GM12878 (cell line): Measurements from ENCODE around the gene GYG2. TPM values are rescaled to one million over a fixed set of nuclear protein-coding genes. Genes with fewer than 3 reads are reported as not detected.

ENCODE experiments used
- ATAC-seq: fragments of 200-7000 bp; cut with Tn5 transposase; 3 replicates; pipeline ENCODE4 v1.9.1; 2020; ENCODE audit warnings: mild to moderate bottlenecking, moderate library complexity
- BruUV-seq: library from RNA; stranded (reverse); fragments of 400-500 nt; replicated peaks from 2 replicates; lab custom pipeline; 2021; lab: Mats Ljungman, UMichigan
- CTCF ChIA-PET: fragments of 300-600 bp; sonication (Branson Sonifier 250); formaldehyde crosslinking; extraction: SDS; loops from one replicate; lab custom pipeline; 2021; ENCODE audit warnings: inconsistent platforms; lab: Yijun Ruan, JAX
- POLR2A ChIA-PET: fragments of 350-600 bp; formaldehyde crosslinking; extraction: SDS; loops from one replicate; lab custom pipeline; 2021; ENCODE audit warnings: inconsistent platforms; lab: Charles Lee
- RAD21 ChIA-PET: fragments of 300-600 bp; sonication (Branson Sonifier 250); formaldehyde crosslinking; loops from one replicate; lab custom pipeline; 2023; ENCODE audit warnings: antibody characterized with exemption; ENCODE audit not compliant: unreplicated experiment; lab: Charles Lee
- SMC1A ChIA-PET: fragments of 300-600 bp; sonication (Branson Sonifier 250); formaldehyde crosslinking; loops from one replicate; lab custom pipeline; 2023; ENCODE audit not compliant: unreplicated experiment, uncharacterized antibody; lab: Charles Lee
- DNase-seq: peaks from one replicate; pipeline ENCODE4 v3.0.0-alpha.2; 2011; ENCODE audit warnings: low read depth, low spot score
- FAIRE-seq: peaks from 3 replicates; lab custom pipeline; 2011; peaks lifted over from hg19 to GRCh38; lab: Jason Lieb, UNC
- H2AFZ ChIP-seq: 2 replicates; pipeline ENCODE4 v1.6.0; 2011; ENCODE audit warnings: low read depth, low read length, control low read depth; ENCODE audit not compliant: control insufficient read depth
- H3K27ac ChIP-seq: 2 replicates; pipeline ENCODE4 v1.5.1; 2011; ENCODE audit warnings: control low read depth; ENCODE audit not compliant: control insufficient read depth, insufficient read depth
- H3K27me3 ChIP-seq, 2 experiments: replicated peaks in 1 of 2; 2 replicates each; pipeline versions ENCODE4 v1.6.0 to v1.6.1; 2011; ENCODE audit warnings: low read length in 1 of 2; ENCODE audit not compliant: control insufficient read depth in 2 of 2, insufficient read depth in 2 of 2
- H3K36me3 ChIP-seq, 2 experiments: 2 replicates each; pipeline ENCODE4 v1.5.1; 2011; ENCODE audit warnings: low read length in 1 of 2; ENCODE audit not compliant: control insufficient read depth in 2 of 2, insufficient read depth in 2 of 2
- H3K4me1 ChIP-seq: 2 replicates; pipeline ENCODE4 v1.6.1; 2011; ENCODE audit warnings: mild to moderate bottlenecking, low read length, moderate library complexity, mixed read lengths; ENCODE audit not compliant: control insufficient read depth, insufficient read depth
- H3K4me2 ChIP-seq: 2 replicates; pipeline ENCODE4 v1.6.0; 2011; ENCODE audit warnings: control low read depth; ENCODE audit not compliant: control insufficient read depth, insufficient read depth
- H3K4me3 ChIP-seq: fragments of 200-600 bp; sonication (generic); 2 replicates; pipeline ENCODE4 v1.5.1; 2016
- H3K79me2 ChIP-seq: 2 replicates; pipeline ENCODE4 v1.6.0; 2011; ENCODE audit warnings: low read length; ENCODE audit not compliant: control insufficient read depth, insufficient read depth
- H3K9ac ChIP-seq: 2 replicates; pipeline ENCODE4 v1.8.0; 2011; ENCODE audit warnings: low read length, control low read depth, mixed read lengths; ENCODE audit not compliant: control insufficient read depth, insufficient read depth
- H3K9me3 ChIP-seq: replicated peaks from 3 replicates; pipeline ENCODE4 v1.5.1; 2011; ENCODE audit warnings: mild to moderate bottlenecking, low read length; ENCODE audit not compliant: control insufficient read depth, insufficient read depth
- H4K20me1 ChIP-seq: 2 replicates; pipeline ENCODE4 v1.6.0; 2011; ENCODE audit not compliant: control insufficient read depth, insufficient read depth
- BCL11A ChIP-seq: IDR thresholded peaks from 2 replicates; pipeline ENCODE4 v1.6.1; 2011; ENCODE audit warnings: low read depth, low read length
- BMI1 ChIP-seq: fragments of 450-650 bp; IDR thresholded peaks from 2 replicates; pipeline ENCODE4 v1.6.1; 2016; ENCODE audit warnings: mild to moderate bottlenecking, moderate library complexity, borderline replicate concordance
- CHD1 ChIP-seq: IDR thresholded peaks from 2 replicates; pipeline ENCODE4 v1.6.1; 2012; ENCODE audit warnings: low read depth, low read length, improper control_type of control experiment
- CREM ChIP-seq: IDR thresholded peaks from 2 replicates; pipeline ENCODE4 v1.6.1; 2014; ENCODE audit warnings: antibody characterized with exemption, low read depth
- ESRRA ChIP-seq: IDR thresholded peaks from 2 replicates; pipeline ENCODE4 v1.6.1; 2012; ENCODE audit warnings: mild to moderate bottlenecking, low read length, improper control_type of control experiment
- HDGF ChIP-seq: fragments of 450-650 bp; IDR thresholded peaks from 2 replicates; pipeline ENCODE4 v1.6.1; 2016; ENCODE audit warnings: antibody characterized with exemption
- KAT2A ChIP-seq: conservative IDR thresholded peaks from 2 replicates; pipeline ENCODE4 v1.6.1; 2011; ENCODE audit warnings: low read depth, low read length; ENCODE audit not compliant: control insufficient read depth
- MYB ChIP-seq: fragments of 150-350 bp; IDR thresholded peaks from 2 replicates; pipeline ENCODE4 v1.6.1; 2014; ENCODE audit warnings: mild to moderate bottlenecking, low read depth, low read length, borderline replicate concordance
- NFYB ChIP-seq: IDR thresholded peaks from 2 replicates; pipeline ENCODE4 v1.6.1; 2011; ENCODE audit warnings: low read depth, mild to moderate bottlenecking, low read length, improper control_type of control experiment, moderate library complexity; ENCODE audit not compliant: insufficient read depth
- NR2C1 ChIP-seq: fragments of 450-650 bp; IDR thresholded peaks from 2 replicates; pipeline ENCODE4 v1.6.1; 2017; ENCODE audit warnings: antibody characterized with exemption, mild to moderate bottlenecking, moderate library complexity
- RBBP5 ChIP-seq: fragments of 200-600 bp; sonication (generic); conservative IDR thresholded peaks from 2 replicates; pipeline ENCODE4 v1.6.1; 2016
- RELA ChIP-seq: fragments of 450-650 bp; IDR thresholded peaks from 2 replicates; pipeline ENCODE4 v1.8.0; 2014; ENCODE audit warnings: borderline replicate concordance; ENCODE audit not compliant: partially characterized antibody
- SREBF1 ChIP-seq: IDR thresholded peaks from 2 replicates; pipeline ENCODE4 v1.6.1; 2012; ENCODE audit warnings: mild to moderate bottlenecking, low read length
- STAT1 ChIP-seq: fragments of 450-650 bp; conservative IDR thresholded peaks from 2 replicates; pipeline ENCODE4 v1.6.1; 2014; ENCODE audit warnings: antibody characterized with exemption, mild to moderate bottlenecking
- ZSCAN29 ChIP-seq: fragments of 450-650 bp; IDR thresholded peaks from 2 replicates; pipeline ENCODE4 v1.6.1; 2017; ENCODE audit warnings: mild to moderate bottlenecking, moderate library complexity
- WGBS: methylation state at CpG from one replicate; pipeline ENCODE4 v1.1.6; 2016; ENCODE audit warnings: low lambda C conversion rate; ENCODE audit not compliant: insufficient replicate concordance, insufficient coverage; ENCODE audit errors: missing lambda C conversion rate; 5-methylcytosine and 5-hydroxymethylcytosine counted together
- in situ Hi-C: fragments of 300-500 bp; cut with MboI; formaldehyde crosslinking; loops from 9 replicates; pipeline ENCODE4 v1.14.3; 2018; ENCODE audit warnings: mixed read lengths
- intact Hi-C: fragments of 100-400 bp; cut with micrococcal nuclease; formaldehyde crosslinking; loops from one replicate; pipeline ENCODE4 v1.14.2; 2022; ENCODE audit not compliant: unreplicated experiment
- polyA plus RNA-seq, 11 experiments: library from polyadenylated mRNA; depleted of rRNA in 4 of 11; unstranded in 6 of 11; stranded (reverse) in 5 of 11; fragments of >200 nt; fragmentation: Nextera tagmentation in 4 of 11; fragmentation: Illumina TruSeq in 1 of 11; extraction: Ambion mirVana in 4 of 11; extraction: Trizol in 1 of 11; gene quantifications; 1 replicate in 1 of 11; 2 replicates in 10 of 11; pipeline versions ENCODE4 v1.2.1 to v1.2.3, GENCODE V29; 2011 to 2016; ENCODE audit warnings: inconsistent platforms in 2 of 11, missing spikeins in 2 of 11, low read depth in 1 of 11
- total RNA-seq, 4 experiments: library from RNA; depleted of rRNA in 3 of 4; stranded (reverse); fragments of >200 nt in 3 of 4; fragmentation: Illumina TruSeq in 1 of 4; extraction: Trizol in 1 of 4; gene quantifications; 2 replicates each; pipeline versions ENCODE4 v1.2.1 to v1.2.3, GENCODE V29; 2013 to 2021
- TF ChIP-seq, protein P1 (sequence below): fragments of 450-650 bp; IDR thresholded peaks from 2 replicates; pipeline ENCODE4 v1.6.1; 2017; ENCODE audit warnings: borderline replicate concordance
- TF ChIP-seq, protein P2 (sequence below): fragments of 450-650 bp; IDR thresholded peaks from 2 replicates; pipeline ENCODE4 v1.6.1; 2017; ENCODE audit warnings: low read depth, mild to moderate bottlenecking, moderate library complexity
- TF ChIP-seq, protein P3 (sequence below): fragments of 150-350 bp; IDR thresholded peaks from 2 replicates; pipeline ENCODE4 v1.6.1; 2014; ENCODE audit warnings: mild to moderate bottlenecking, low read depth, low read length
- TF ChIP-seq, protein P4 (sequence below): fragments of 450-650 bp; IDR thresholded peaks from 2 replicates; pipeline ENCODE4 v1.6.1; 2018; ENCODE audit warnings: mild to moderate bottlenecking, low read depth, moderate library complexity; ENCODE audit not compliant: partially characterized antibody

GYG2 gene
- total and polyA plus RNA-seq, 10 of the 15 experiments (the other 5 are each of a cell fraction or from before 2014, with no cell fraction given), result 0.05 TPM; not detected in 9

DNA sequence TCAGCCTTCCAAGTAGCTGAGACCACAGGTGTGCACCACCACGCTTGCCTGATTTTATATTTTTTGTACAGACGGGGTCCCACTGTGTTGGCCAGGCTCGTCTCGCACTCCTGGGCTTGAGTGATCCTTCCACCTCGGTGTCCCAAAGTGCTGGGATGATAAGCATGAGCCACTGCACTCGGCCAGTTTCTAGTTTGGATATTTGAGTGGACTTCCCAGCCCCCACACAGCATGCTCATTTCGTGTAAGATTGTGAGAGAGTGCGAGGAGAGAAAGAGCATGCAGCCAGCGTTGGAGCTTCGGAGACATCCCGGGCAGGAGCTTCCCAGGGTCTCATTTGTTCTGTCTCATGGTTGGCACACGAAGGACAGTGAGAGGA is 68.6 kb downstream of the GYG2 start:
- Histone ChIP-seq H3K4me2 (no peak overlapping the region), H3K79me2 (no peaks in the 10 kb centered on the region), H3K27me3 (no peaks in the 10 kb centered on the region), H3K36me3 (no peaks in the 10 kb centered on the region), H3K9me3 (no peaks in the 10 kb centered on the region), H3K9ac (no peak overlapping the region), H3K4me1 (no peaks in the 10 kb centered on the region), H3K4me3 (no peak overlapping the region), H3K27ac (no peak overlapping the region), H2AFZ (no peak overlapping the region), H4K20me1 (no peaks in the 10 kb centered on the region)
- BruUV-seq, result no TSS peak
- FAIRE-seq (no peak), ATAC-seq (no peak), DNase-seq (no peak)
- in situ Hi-C loops, result no loop called here
- POLR2A ChIA-PET, result no interaction called here
- SMC1A ChIA-PET, result no interaction called here
- RAD21 ChIA-PET, result no interaction called here
- TF ChIP-seq RELA, result no peak
- TF ChIP-seq, protein P1, sequence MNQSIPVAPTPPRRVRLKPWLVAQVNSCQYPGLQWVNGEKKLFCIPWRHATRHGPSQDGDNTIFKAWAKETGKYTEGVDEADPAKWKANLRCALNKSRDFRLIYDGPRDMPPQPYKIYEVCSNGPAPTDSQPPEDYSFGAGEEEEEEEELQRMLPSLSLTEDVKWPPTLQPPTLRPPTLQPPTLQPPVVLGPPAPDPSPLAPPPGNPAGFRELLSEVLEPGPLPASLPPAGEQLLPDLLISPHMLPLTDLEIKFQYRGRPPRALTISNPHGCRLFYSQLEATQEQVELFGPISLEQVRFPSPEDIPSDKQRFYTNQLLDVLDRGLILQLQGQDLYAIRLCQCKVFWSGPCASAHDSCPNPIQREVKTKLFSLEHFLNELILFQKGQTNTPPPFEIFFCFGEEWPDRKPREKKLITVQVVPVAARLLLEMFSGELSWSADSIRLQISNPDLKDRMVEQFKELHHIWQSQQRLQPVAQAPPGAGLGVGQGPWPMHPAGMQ, result no peak
- no peak for TF ChIP-seq KAT2A
- no peak for TF ChIP-seq BCL11A
- no peak for TF ChIP-seq BMI1
- TF ChIP-seq CHD1, result no peak
- no peak for TF ChIP-seq STAT1
- TF ChIP-seq, protein P2, sequence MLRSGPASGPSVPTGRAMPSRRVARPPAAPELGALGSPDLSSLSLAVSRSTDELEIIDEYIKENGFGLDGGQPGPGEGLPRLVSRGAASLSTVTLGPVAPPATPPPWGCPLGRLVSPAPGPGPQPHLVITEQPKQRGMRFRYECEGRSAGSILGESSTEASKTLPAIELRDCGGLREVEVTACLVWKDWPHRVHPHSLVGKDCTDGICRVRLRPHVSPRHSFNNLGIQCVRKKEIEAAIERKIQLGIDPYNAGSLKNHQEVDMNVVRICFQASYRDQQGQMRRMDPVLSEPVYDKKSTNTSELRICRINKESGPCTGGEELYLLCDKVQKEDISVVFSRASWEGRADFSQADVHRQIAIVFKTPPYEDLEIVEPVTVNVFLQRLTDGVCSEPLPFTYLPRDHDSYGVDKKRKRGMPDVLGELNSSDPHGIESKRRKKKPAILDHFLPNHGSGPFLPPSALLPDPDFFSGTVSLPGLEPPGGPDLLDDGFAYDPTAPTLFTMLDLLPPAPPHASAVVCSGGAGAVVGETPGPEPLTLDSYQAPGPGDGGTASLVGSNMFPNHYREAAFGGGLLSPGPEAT, result no peak
- TF ChIP-seq MYB, result no peak
- TF ChIP-seq ESRRA, result no peak
- TF ChIP-seq HDGF, result no peak
- TF ChIP-seq, protein P3, sequence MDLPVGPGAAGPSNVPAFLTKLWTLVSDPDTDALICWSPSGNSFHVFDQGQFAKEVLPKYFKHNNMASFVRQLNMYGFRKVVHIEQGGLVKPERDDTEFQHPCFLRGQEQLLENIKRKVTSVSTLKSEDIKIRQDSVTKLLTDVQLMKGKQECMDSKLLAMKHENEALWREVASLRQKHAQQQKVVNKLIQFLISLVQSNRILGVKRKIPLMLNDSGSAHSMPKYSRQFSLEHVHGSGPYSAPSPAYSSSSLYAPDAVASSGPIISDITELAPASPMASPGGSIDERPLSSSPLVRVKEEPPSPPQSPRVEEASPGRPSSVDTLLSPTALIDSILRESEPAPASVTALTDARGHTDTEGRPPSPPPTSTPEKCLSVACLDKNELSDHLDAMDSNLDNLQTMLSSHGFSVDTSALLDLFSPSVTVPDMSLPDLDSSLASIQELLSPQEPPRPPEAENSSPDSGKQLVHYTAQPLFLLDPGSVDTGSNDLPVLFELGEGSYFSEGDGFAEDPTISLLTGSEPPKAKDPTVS, result no peak
- TF ChIP-seq, protein P4, sequence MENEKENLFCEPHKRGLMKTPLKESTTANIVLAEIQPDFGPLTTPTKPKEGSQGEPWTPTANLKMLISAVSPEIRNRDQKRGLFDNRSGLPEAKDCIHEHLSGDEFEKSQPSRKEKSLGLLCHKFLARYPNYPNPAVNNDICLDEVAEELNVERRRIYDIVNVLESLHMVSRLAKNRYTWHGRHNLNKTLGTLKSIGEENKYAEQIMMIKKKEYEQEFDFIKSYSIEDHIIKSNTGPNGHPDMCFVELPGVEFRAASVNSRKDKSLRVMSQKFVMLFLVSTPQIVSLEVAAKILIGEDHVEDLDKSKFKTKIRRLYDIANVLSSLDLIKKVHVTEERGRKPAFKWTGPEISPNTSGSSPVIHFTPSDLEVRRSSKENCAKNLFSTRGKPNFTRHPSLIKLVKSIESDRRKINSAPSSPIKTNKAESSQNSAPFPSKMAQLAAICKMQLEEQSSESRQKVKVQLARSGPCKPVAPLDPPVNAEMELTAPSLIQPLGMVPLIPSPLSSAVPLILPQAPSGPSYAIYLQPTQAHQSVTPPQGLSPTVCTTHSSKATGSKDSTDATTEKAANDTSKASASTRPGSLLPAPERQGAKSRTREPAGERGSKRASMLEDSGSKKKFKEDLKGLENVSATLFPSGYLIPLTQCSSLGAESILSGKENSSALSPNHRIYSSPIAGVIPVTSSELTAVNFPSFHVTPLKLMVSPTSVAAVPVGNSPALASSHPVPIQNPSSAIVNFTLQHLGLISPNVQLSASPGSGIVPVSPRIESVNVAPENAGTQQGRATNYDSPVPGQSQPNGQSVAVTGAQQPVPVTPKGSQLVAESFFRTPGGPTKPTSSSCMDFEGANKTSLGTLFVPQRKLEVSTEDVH, result no peak
- TF ChIP-seq ZSCAN29, result no peak
- TF ChIP-seq NFYB, result no peak
- no peak for TF ChIP-seq RBBP5
- no peak for TF ChIP-seq NR2C1
- TF ChIP-seq CREM, result no peak
- no peak for TF ChIP-seq SREBF1
- CTCF ChIA-PET, result no interaction called here
- intact Hi-C loops, result no loop called here
- 45% methylated on average over 12 of the region's 12 CpGs for WGBS
